T-cell (primary cell): ENCODE measurements around the gene CHD1. TPM values are rescaled to one million over a fixed set of nuclear protein-coding genes. Genes with fewer than 3 reads are reported as not detected.

Experiments
- ATAC-seq, 4 experiments: fragments of 200-7000 bp in 3 of 4; fragments of 150-1000 bp in 1 of 4; cut with Tn5 transposase; replicated peaks in 1 of 4; 1 replicate in 3 of 4; 2 replicates in 1 of 4; pipeline ENCODE4 v1.10.0; 2021; ENCODE audit warnings: moderate library complexity in 3 of 4, mild to moderate bottlenecking in 2 of 4, moderate number of reproducible peaks in 1 of 4
- CTCF ChIA-PET, 2 donors: fragments of 300-600 bp; sonication (Branson Sonifier 250); formaldehyde crosslinking; loops; one replicate each; lab custom pipeline; 2022; ENCODE audit warnings: antibody characterized with exemption in 2 of 2; lab: Charles Lee
- POLR2A ChIA-PET, 2 donors: fragments of 300-600 bp; sonication (Branson Sonifier 250); formaldehyde crosslinking; loops; one replicate each; lab custom pipeline; 2022; ENCODE audit warnings: antibody characterized with exemption in 2 of 2; lab: Charles Lee
- DNase-seq, 35 experiments: peaks; one replicate each; pipeline versions ENCODE4 v3.0.0 to v3.0.0-alpha.2; 2013 to 2023
- H3K27ac ChIP-seq: one replicate; pipeline ENCODE4 v1.5.1; 2013; ENCODE audit warnings: low read length
- H3K27me3 ChIP-seq, 2 experiments: replicated peaks in 1 of 2; 1 replicate in 1 of 2; 2 replicates in 1 of 2; pipeline versions ENCODE4 v1.6.1 to v1.7.0; 2013; ENCODE audit warnings: low read length in 1 of 2, mixed read lengths in 1 of 2; ENCODE audit not compliant: control insufficient read depth in 2 of 2, insufficient read depth in 2 of 2; ENCODE audit errors: extremely low read depth in 1 of 2
- H3K36me3 ChIP-seq, 2 donors: 1 replicate in 1 of 2; 2 replicates in 1 of 2; pipeline versions ENCODE4 v1.6.1 to v1.7.0; 2013; ENCODE audit warnings: low read length in 1 of 2; ENCODE audit not compliant: control insufficient read depth in 2 of 2, insufficient read depth in 1 of 2; ENCODE audit errors: extremely low read depth in 1 of 2
- H3K4me1 ChIP-seq, 2 experiments: 1 replicate in 1 of 2; 2 replicates in 1 of 2; pipeline versions ENCODE4 v1.6.1 to v1.7.0; 2013; ENCODE audit warnings: low read length in 2 of 2, mixed read lengths in 1 of 2; ENCODE audit not compliant: insufficient read depth in 2 of 2, control insufficient read depth in 1 of 2; ENCODE audit errors: extremely low read depth in 1 of 2
- H3K4me3 ChIP-seq, 2 donors: 1 replicate in 1 of 2; 2 replicates in 1 of 2; pipeline versions ENCODE4 v1.5.1 to v1.7.0; 2013; ENCODE audit warnings: mild to moderate bottlenecking in 2 of 2, low read length in 1 of 2, moderate library complexity in 1 of 2; ENCODE audit not compliant: control insufficient read depth in 1 of 2; ENCODE audit errors: extremely low read depth in 1 of 2
- H3K9me3 ChIP-seq: 2 replicates; pipeline ENCODE4 v1.7.0; 2013
- H3K27ac Mint-ChIP-seq, 2 donors: one replicate each; pipeline ENCODE4 v1.8.0; 2020 to 2021; ENCODE audit warnings: mild to moderate bottlenecking in 2 of 2, mixed read lengths in 2 of 2
- H3K27me3 Mint-ChIP-seq, 2 donors: one replicate each; pipeline ENCODE4 v1.8.0; 2021 to 2022; ENCODE audit warnings: mixed read lengths in 2 of 2
- H3K36me3 Mint-ChIP-seq: one replicate; pipeline ENCODE4 v1.8.0; 2021; ENCODE audit warnings: mixed read lengths
- H3K4me1 Mint-ChIP-seq, 3 donors: one replicate each; pipeline ENCODE4 v1.8.0; 2020 to 2022; ENCODE audit warnings: mixed read lengths in 3 of 3, mild to moderate bottlenecking in 1 of 3
- H3K4me3 Mint-ChIP-seq, 3 donors: one replicate each; pipeline ENCODE4 v1.8.0; 2020 to 2022; ENCODE audit warnings: mild to moderate bottlenecking in 3 of 3, mixed read lengths in 3 of 3, moderate library complexity in 3 of 3
- H3K9me3 Mint-ChIP-seq, 3 donors: one replicate each; pipeline ENCODE4 v1.8.0; 2020 to 2022; ENCODE audit warnings: mixed read lengths in 3 of 3
- WGBS: methylation state at CpG from one replicate; pipeline ENCODE4 v1.1.5; 2013; ENCODE audit warnings: missing lambda C conversion rate; ENCODE audit not compliant: insufficient coverage; 5-methylcytosine and 5-hydroxymethylcytosine counted together
- total RNA-seq, 35 experiments: library from RNA in 6 of 35; stranded (reverse) in 6 of 35; fragments of 120-200 nt in 1 of 35; gene quantifications; one replicate each; pipeline versions ENCODE4 v1.2.1 to v1.2.4 and lab custom pipeline; 2013 to 2026

CHD1 gene
- total RNA-seq, 5 donors from 2014 or later (not counting 1 experiment from before 2014, with no cell fraction given) = 61.5 to 150 (median 64.9) TPM

DNA sequence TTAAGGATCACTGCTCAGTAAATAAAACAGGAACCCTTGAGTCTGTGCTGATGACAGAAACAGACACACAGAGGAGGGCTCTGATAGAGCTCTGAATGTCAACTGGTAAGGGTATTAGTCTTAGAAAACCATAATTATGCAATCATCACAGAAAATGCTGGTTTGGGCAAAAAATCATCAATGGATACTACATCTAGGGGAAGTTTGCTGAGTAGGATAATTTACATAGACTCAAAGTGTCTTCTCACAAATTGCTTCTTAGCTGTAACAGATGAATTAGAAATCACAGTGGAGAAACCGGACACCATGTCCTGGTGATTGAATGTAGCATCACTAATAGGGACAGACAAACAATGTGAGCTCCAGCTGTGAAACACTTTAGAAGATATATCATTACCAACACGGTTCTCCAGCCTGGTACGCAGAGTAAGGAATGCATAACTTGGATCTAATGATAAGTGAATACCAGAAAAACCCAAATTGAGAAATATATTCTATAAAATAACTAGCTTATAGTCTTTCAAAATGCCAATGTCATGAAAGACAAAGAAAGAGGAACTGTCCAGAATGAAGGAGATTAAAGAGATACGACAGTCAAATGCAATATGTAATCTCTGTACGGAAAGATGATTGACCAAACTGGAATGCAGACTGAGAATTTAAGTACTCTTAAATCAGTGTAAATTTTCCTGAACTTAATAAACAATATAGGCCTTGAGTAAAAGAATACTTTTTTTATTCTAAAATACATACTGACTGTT is 17.3 kb downstream of the CHD1 start:
- H3K4me1 ChIP-seq = peaks cover 13 to 19% of the 10 kb centered on the region in 2 experiments
- Mint-ChIP-seq H3K27me3 (no peaks in the 10 kb centered on the region), H3K27ac (peak overlapping the region; percentile 50 to 53), H3K4me3 (no peak overlapping the region), H3K4me1 (peaks cover 69 to 74% (median 70%) of the 10 kb centered on the region in 3 donors), H3K36me3 (peaks cover 26% of the 10 kb centered on the region), H3K9me3 (no peaks in the 10 kb centered on the region)
- H3K27me3 ChIP-seq = no peaks in the 10 kb centered on the region
- no peaks in the 10 kb centered on the region for H3K9me3 ChIP-seq
- DNase-seq = no peak
- H3K27ac ChIP-seq = no peak overlapping the region
- peak in 1 of 4 experiments; percentile 23 for ATAC-seq
- WGBS = 86% methylated on average over 1 of the region's 5 CpGs
- H3K36me3 ChIP-seq = peaks cover 5 to 24% of the 10 kb centered on the region in 2 donors
- ChIA-PET CTCF (interaction anchor here (0.5 to 2.1 kb wide), 4 partner anchors 16 to 152 kb away, joined by 3 to 21 read pairs (median 4); no protein-coding TSS in a partner anchor), POLR2A (interaction anchor here (0.5 to 1.3 kb wide), 2 partner anchors 15 to 30 kb away, joined by 3 to 7 read pairs; no protein-coding TSS in a partner anchor)
- no peak overlapping the region for H3K4me3 ChIP-seq

- peaks cover 72 to 77% (median 72%) of the 10 kb centered on the region in 3 donors for H3K4me1 Mint-ChIP-seq
These were observed 19.4 kb downstream of the CHD1 start for GRCh38 chr5:98909363-98909762.

GRCh38 chr5:98907951-98908350 is 20.9 kb downstream of the CHD1 start:
- peaks cover 0 to 14% of the 10 kb centered on the region in 2 donors for H3K36me3 ChIP-seq
- Mint-ChIP-seq H3K27ac (peak overlapping the region; percentile 86 to 90), H3K27me3 (no peaks in the 10 kb centered on the region), H3K4me1 (peaks cover 67 to 76% (median 72%) of the 10 kb centered on the region in 3 donors), H3K4me3 (no peak overlapping the region), H3K9me3 (no peaks in the 10 kb centered on the region), H3K36me3 (peaks cover 24% of the 10 kb centered on the region)
- DNase-seq (no peak), ATAC-seq (no peak)
- H3K4me3 ChIP-seq = no peak overlapping the region
- H3K9me3 ChIP-seq = no peaks in the 10 kb centered on the region
- WGBS = 75% methylated on average over 1 of the region's 1 CpG
- ChIA-PET CTCF (interaction anchor here (0.5 to 2.2 kb wide), 15 partner anchors 11 to 155 kb away, joined by 3 to 45 read pairs (median 3); no protein-coding TSS in a partner anchor), POLR2A (interaction anchor here (0.6 to 1.5 kb wide), 11 partner anchors 10 to 153 kb away, joined by 3 to 6 read pairs (median 4); no protein-coding TSS in a partner anchor)
- peaks cover 7 to 17% of the 10 kb centered on the region in 2 experiments for H3K4me1 ChIP-seq
- no peak overlapping the region for H3K27ac ChIP-seq
- H3K27me3 ChIP-seq = no peaks in the 10 kb centered on the region

More at GRCh38 chr5:98909363-98909762, 19.4 kb downstream of the CHD1 start:
- Mint-ChIP-seq H3K36me3 (peaks cover 26% of the 10 kb centered on the region), H3K4me3 (no peak overlapping the region), H3K9me3 (no peaks in the 10 kb centered on the region), H3K27me3 (no peaks in the 10 kb centered on the region), H3K27ac (peak overlapping the region; percentile 34 to 70)
- Histone ChIP-seq H3K9me3 (no peaks in the 10 kb centered on the region), H3K27me3 (no peaks in the 10 kb centered on the region), H3K4me3 (no peak overlapping the region), H3K27ac (no peak overlapping the region), H3K36me3 (peaks cover 0 to 17% of the 10 kb centered on the region in 2 donors), H3K4me1 (peaks cover 11 to 17% of the 10 kb centered on the region in 2 experiments)
- DNase-seq = no peak
- CTCF ChIA-PET = interaction anchor here (0.6 to 2.1 kb wide), 6 partner anchors 9 to 152 kb away, joined by 3 to 21 read pairs (median 4); no protein-coding TSS in a partner anchor
- no peak for ATAC-seq
- POLR2A ChIA-PET = interaction anchor here (0.9 to 2.0 kb wide), 3 partner anchors 10 to 149 kb away, joined by 4 to 5 read pairs (median 4); no protein-coding TSS in a partner anchor
- no CpG with 5 or more reads among the region's 2 CpGs for WGBS

DNA sequence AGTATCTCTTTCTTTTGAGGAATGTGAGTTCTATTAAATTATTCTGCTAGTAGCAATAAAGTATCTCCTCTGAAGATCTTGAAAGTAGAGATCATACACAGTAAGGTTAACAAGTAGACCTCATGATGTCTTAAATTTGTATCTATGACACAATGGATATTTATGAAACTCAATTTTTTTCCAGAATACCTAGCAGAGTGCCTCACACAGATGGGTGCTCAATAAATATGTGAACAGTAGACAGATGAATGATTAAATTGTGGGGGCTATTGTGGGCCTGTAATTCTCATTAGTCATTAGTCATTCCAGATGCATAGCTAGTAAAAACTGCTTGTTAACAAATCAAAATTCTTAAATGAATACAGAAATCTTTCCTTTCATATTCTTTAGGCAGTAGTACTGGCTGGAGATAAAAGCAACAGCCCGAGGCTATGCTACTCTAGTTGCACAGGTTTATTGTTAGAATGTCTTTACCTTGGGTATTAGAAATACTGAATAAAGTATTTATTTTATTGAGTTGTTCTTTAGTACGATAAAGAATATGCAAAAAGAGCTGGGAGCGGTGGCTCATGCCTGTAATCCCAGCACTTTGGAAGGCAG is 22.0 kb downstream of the CHD1 start:
- peaks cover 27% of the 10 kb centered on the region for H3K36me3 Mint-ChIP-seq
- H3K27me3 Mint-ChIP-seq = no peaks in the 10 kb centered on the region
- H3K4me3 ChIP-seq = no peak overlapping the region
- CTCF ChIA-PET = interaction anchor here (0.7 to 2.2 kb wide), 10 partner anchors 12 to 156 kb away, joined by 3 to 45 read pairs (median 3); no protein-coding TSS in a partner anchor
- ATAC-seq = peak in 1 of 4 experiments; percentile 21
- no peaks in the 10 kb centered on the region for H3K9me3 Mint-ChIP-seq
- no peaks in the 10 kb centered on the region for H3K9me3 ChIP-seq
- POLR2A ChIA-PET = interaction anchor here (1.0 to 1.5 kb wide), 2 partner anchors 20 to 23 kb away, joined by 3 to 6 read pairs; no protein-coding TSS in a partner anchor
- H3K4me1 Mint-ChIP-seq = peaks cover 62 to 71% (median 65%) of the 10 kb centered on the region in 3 donors
- H3K27me3 ChIP-seq = no peaks in the 10 kb centered on the region
- H3K4me3 Mint-ChIP-seq = no peak overlapping the region
- H3K27ac ChIP-seq = no peak overlapping the region
- H3K36me3 ChIP-seq = peaks cover 0 to 12% of the 10 kb centered on the region in 2 donors
- H3K27ac Mint-ChIP-seq = peak overlapping the region; percentile 68 to 86
- 73% methylated on average over 3 of the region's 3 CpGs for WGBS
- DNase-seq = no peak
- peaks cover 3 to 17% of the 10 kb centered on the region in 2 experiments for H3K4me1 ChIP-seq

- CTCF ChIA-PET = interaction anchor here (0.9 to 2.9 kb wide), 7 partner anchors 19 to 199 kb away, joined by 3 to 71 read pairs (median 4); no protein-coding TSS in a partner anchor
- Mint-ChIP-seq H3K4me1 (peaks cover 55 to 64% (median 59%) of the 10 kb centered on the region in 3 donors), H3K36me3 (peaks cover 25% of the 10 kb centered on the region), H3K27me3 (no peaks in the 10 kb centered on the region), H3K9me3 (no peaks in the 10 kb centered on the region), H3K4me3 (no peak overlapping the region), H3K27ac (peak overlapping the region; percentile 68 to 86)
- POLR2A ChIA-PET = interaction anchor here in 1 of 2 donors (0.5 to 0.6 kb wide), 2 partner anchors 8 to 153 kb away, joined by 3 read pairs; no protein-coding TSS in a partner anchor
- DNase-seq (peak in 1 of 35 experiments; percentile 73), ATAC-seq (peak in 3 of 4 experiments; percentile 35 to 50 (median 46))
- no peaks in the 10 kb centered on the region for H3K27me3 ChIP-seq
- H3K36me3 ChIP-seq = peaks cover 0 to 16% of the 10 kb centered on the region in 2 donors
- no peaks in the 10 kb centered on the region for H3K9me3 ChIP-seq
- peaks cover 3 to 15% of the 10 kb centered on the region in 2 experiments for H3K4me1 ChIP-seq
- WGBS = no CpG with 5 or more reads among the region's 3 CpGs
- H3K27ac ChIP-seq = no peak overlapping the region
- H3K4me3 ChIP-seq = no peak overlapping the region
These were observed 22.7 kb downstream of the CHD1 start for GRCh38 chr5:98905857-98906688.
